ENCODE results near the gene C6orf141. TPM values are rescaled to one million over a fixed set of nuclear protein-coding genes. Genes with fewer than 3 reads are reported as not detected.

Gene C6orf141
- total and polyA plus RNA-seq, 4 donors: 0.14 to 0.84 (median 0.38) TPM

DNA sequence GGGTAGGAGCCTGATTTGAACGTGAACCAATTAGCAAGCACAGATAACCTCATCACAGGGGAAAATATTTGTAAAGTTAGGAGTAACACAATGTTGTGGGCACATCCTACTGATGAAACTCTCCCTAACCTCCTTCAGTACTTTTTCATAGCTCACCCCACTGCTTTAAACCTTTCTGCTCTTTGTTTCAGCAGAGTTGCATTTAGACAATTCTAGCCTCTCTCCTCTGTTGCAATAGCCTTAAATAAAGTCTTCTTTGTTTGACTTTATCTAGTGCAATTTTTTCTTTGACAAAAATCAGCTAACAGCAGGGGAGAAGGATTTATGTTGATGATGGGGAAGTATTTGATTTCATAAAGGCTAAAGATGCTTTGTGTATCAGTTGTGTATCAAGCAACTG, 14.1 kb downstream of the C6orf141 start:
- WGBS: 78% methylated on average over 1 of the region's 1 CpG
- no peaks in the 10 kb centered on the region for H3K36me3 ChIP-seq (ENCODE audit: control insufficient read depth in 4 of 4, insufficient read depth in 3 of 4, low read depth in 1 of 4, low read length in 3 of 4)
- DNase-seq (ENCODE audit: low spot score): no peak

DNA sequence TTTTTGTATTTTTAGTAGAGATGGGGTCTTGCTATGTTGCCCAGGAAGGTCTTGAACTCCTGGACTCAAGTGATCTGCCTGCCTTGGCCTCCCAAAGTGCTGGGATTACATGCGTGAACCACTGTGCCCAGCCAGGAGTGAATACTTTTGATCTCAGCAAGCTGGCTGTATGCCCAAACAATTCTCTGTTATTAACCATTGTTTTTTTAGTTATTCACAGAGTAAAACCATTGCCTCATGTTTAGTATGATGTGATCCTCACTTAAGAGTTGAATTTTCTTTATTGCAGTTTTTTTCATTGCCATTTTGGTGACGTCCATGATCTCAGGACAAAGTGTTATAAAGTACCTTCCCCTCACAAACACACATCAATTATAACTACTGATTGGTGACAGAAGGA, 14.8 kb downstream of the C6orf141 start:
- WGBS: 46% methylated on average over 2 of the region's 2 CpGs
- H3K9ac ChIP-seq (ENCODE audit: low read depth in 1 of 2, low read length in 2 of 2): no peak overlapping the region
- H3K27me3 ChIP-seq (ENCODE audit: control insufficient read depth in 4 of 4, insufficient read depth in 4 of 4, low read length in 3 of 4): no peaks in the 10 kb centered on the region
- H3K36me3 ChIP-seq (ENCODE audit: control insufficient read depth in 4 of 4, insufficient read depth in 3 of 4, low read depth in 1 of 4, low read length in 3 of 4): no peaks in the 10 kb centered on the region
- DNase-seq (ENCODE audit: low spot score): no peak
- no peak overlapping the region for H3K4me3 ChIP-seq (ENCODE audit: low read depth in 1 of 3, low read length in 3 of 3)
- H3K4me1 ChIP-seq (ENCODE audit: control insufficient read depth in 4 of 4, insufficient read depth in 4 of 4, low read length in 3 of 4): peaks cover 0 to 5% (median 4%) of the 10 kb centered on the region in 4 donors
- H3K27ac ChIP-seq (ENCODE audit: low read depth in 1 of 2, low read length in 2 of 2): no peak overlapping the region
- no peaks in the 10 kb centered on the region for H3K9me3 ChIP-seq (ENCODE audit: control insufficient read depth in 4 of 4, low read length in 3 of 4)
- TF ChIP-seq, protein P1, sequence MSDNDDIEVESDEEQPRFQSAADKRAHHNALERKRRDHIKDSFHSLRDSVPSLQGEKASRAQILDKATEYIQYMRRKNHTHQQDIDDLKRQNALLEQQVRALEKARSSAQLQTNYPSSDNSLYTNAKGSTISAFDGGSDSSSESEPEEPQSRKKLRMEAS (IDR thresholded peaks at IDR 0.05): no peak
- no peak for TF ChIP-seq YY1 (IDR thresholded peaks at IDR 0.05)
- no peak for TF ChIP-seq GABPA (IDR thresholded peaks at IDR 0.05 in 1 of 2, conservative IDR thresholded peaks at IDR 0.05 in 1 of 2)
- TF ChIP-seq, protein P2, sequence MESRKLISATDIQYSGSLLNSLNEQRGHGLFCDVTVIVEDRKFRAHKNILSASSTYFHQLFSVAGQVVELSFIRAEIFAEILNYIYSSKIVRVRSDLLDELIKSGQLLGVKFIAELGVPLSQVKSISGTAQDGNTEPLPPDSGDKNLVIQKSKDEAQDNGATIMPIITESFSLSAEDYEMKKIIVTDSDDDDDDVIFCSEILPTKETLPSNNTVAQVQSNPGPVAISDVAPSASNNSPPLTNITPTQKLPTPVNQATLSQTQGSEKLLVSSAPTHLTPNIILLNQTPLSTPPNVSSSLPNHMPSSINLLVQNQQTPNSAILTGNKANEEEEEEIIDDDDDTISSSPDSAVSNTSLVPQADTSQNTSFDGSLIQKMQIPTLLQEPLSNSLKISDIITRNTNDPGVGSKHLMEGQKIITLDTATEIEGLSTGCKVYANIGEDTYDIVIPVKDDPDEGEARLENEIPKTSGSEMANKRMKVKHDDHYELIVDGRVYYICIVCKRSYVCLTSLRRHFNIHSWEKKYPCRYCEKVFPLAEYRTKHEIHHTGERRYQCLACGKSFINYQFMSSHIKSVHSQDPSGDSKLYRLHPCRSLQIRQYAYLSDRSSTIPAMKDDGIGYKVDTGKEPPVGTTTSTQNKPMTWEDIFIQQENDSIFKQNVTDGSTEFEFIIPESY (IDR thresholded peaks at IDR 0.05): no peak
- no peak for TF ChIP-seq RXRA (IDR thresholded peaks at IDR 0.05)
- TF ChIP-seq NR2F2 (IDR thresholded peaks at IDR 0.05): no peak
- TF ChIP-seq EGR1 (IDR thresholded peaks at IDR 0.05; ENCODE audit: low read depth in 2 of 2): no peak
- no peak for TF ChIP-seq HNF4G (IDR thresholded peaks at IDR 0.05)
- TF ChIP-seq RAD21 (IDR thresholded peaks at IDR 0.05): no peak
- TF ChIP-seq, protein P3, sequence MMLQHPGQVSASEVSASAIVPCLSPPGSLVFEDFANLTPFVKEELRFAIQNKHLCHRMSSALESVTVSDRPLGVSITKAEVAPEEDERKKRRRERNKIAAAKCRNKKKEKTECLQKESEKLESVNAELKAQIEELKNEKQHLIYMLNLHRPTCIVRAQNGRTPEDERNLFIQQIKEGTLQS (IDR thresholded peaks at IDR 0.05): no peak

More for the DNA sequence above, 14.1 kb downstream of the C6orf141 start:
- H3K4me3 ChIP-seq (ENCODE audit: low read depth in 1 of 3, low read length in 3 of 3): no peak overlapping the region
- no peak overlapping the region for H3K27ac ChIP-seq (ENCODE audit: low read depth in 1 of 2, low read length in 2 of 2)
- no peaks in the 10 kb centered on the region for H3K4me1 ChIP-seq (ENCODE audit: control insufficient read depth in 4 of 4, insufficient read depth in 4 of 4, low read length in 3 of 4)
- H3K27me3 ChIP-seq (ENCODE audit: control insufficient read depth in 4 of 4, insufficient read depth in 4 of 4, low read length in 3 of 4): no peaks in the 10 kb centered on the region
- no peak overlapping the region for H3K9ac ChIP-seq (ENCODE audit: low read depth in 1 of 2, low read length in 2 of 2)
- TF ChIP-seq RXRA (IDR thresholded peaks at IDR 0.05): no peak
- no peak for TF ChIP-seq EGR1 (IDR thresholded peaks at IDR 0.05; ENCODE audit: low read depth in 2 of 2)
- no peak for TF ChIP-seq YY1 (IDR thresholded peaks at IDR 0.05)
- no peak for TF ChIP-seq HNF4A (conservative IDR thresholded peaks at IDR 0.05)
- TF ChIP-seq TAF1 (conservative IDR thresholded peaks at IDR 0.05): no peak
- TF ChIP-seq HNF4G (IDR thresholded peaks at IDR 0.05): no peak
- TF ChIP-seq FOXA1 (IDR thresholded peaks at IDR 0.05): no peak
- no peak for TF ChIP-seq RAD21 (IDR thresholded peaks at IDR 0.05)
- TF ChIP-seq, protein P2 (IDR thresholded peaks at IDR 0.05): no peak
- no peak for TF ChIP-seq FOXA2 (IDR thresholded peaks at IDR 0.05)
- no peak for TF ChIP-seq GABPA (IDR thresholded peaks at IDR 0.05 in 1 of 2, conservative IDR thresholded peaks at IDR 0.05 in 1 of 2)
- TF ChIP-seq, protein P1 (IDR thresholded peaks at IDR 0.05): no peak
- no peak for TF ChIP-seq JUND (IDR thresholded peaks at IDR 0.05)
- TF ChIP-seq, protein P3 (IDR thresholded peaks at IDR 0.05): no peak
- TF ChIP-seq, protein P4, sequence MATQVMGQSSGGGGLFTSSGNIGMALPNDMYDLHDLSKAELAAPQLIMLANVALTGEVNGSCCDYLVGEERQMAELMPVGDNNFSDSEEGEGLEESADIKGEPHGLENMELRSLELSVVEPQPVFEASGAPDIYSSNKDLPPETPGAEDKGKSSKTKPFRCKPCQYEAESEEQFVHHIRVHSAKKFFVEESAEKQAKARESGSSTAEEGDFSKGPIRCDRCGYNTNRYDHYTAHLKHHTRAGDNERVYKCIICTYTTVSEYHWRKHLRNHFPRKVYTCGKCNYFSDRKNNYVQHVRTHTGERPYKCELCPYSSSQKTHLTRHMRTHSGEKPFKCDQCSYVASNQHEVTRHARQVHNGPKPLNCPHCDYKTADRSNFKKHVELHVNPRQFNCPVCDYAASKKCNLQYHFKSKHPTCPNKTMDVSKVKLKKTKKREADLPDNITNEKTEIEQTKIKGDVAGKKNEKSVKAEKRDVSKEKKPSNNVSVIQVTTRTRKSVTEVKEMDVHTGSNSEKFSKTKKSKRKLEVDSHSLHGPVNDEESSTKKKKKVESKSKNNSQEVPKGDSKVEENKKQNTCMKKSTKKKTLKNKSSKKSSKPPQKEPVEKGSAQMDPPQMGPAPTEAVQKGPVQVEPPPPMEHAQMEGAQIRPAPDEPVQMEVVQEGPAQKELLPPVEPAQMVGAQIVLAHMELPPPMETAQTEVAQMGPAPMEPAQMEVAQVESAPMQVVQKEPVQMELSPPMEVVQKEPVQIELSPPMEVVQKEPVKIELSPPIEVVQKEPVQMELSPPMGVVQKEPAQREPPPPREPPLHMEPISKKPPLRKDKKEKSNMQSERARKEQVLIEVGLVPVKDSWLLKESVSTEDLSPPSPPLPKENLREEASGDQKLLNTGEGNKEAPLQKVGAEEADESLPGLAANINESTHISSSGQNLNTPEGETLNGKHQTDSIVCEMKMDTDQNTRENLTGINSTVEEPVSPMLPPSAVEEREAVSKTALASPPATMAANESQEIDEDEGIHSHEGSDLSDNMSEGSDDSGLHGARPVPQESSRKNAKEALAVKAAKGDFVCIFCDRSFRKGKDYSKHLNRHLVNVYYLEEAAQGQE (IDR thresholded peaks at IDR 0.05): no peak
- TF ChIP-seq, protein P5, sequence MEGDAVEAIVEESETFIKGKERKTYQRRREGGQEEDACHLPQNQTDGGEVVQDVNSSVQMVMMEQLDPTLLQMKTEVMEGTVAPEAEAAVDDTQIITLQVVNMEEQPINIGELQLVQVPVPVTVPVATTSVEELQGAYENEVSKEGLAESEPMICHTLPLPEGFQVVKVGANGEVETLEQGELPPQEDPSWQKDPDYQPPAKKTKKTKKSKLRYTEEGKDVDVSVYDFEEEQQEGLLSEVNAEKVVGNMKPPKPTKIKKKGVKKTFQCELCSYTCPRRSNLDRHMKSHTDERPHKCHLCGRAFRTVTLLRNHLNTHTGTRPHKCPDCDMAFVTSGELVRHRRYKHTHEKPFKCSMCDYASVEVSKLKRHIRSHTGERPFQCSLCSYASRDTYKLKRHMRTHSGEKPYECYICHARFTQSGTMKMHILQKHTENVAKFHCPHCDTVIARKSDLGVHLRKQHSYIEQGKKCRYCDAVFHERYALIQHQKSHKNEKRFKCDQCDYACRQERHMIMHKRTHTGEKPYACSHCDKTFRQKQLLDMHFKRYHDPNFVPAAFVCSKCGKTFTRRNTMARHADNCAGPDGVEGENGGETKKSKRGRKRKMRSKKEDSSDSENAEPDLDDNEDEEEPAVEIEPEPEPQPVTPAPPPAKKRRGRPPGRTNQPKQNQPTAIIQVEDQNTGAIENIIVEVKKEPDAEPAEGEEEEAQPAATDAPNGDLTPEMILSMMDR (IDR thresholded peaks at IDR 0.05; ENCODE audit: low read depth, low read length, missing input control): no peak
- no peaks in the 10 kb centered on the region for H3K9me3 ChIP-seq (ENCODE audit: control insufficient read depth in 4 of 4, low read length in 3 of 4)

All from liver (tissue), 9 donors.